H9 (cell line): Measurements from ENCODE around the gene ORC1. TPM values are rescaled to one million over a fixed set of nuclear protein-coding genes. Genes with fewer than 3 reads are reported as not detected.

Experiments used
- DNase-seq: peaks from one replicate; pipeline ENCODE4 v3.0.0-alpha.2; 2017
- H2AFZ ChIP-seq: one replicate; pipeline ENCODE4 v1.6.1; 2013; ENCODE audit warnings: mild to moderate bottlenecking, low read length, control low read depth, moderate library complexity
- H2AK5ac ChIP-seq: 2 replicates; pipeline ENCODE4 v1.6.1; 2013; ENCODE audit warnings: low read length, control low read depth, mixed read lengths; ENCODE audit not compliant: insufficient read length
- H2BK120ac ChIP-seq: one replicate; pipeline ENCODE4 v1.6.1; 2013; ENCODE audit warnings: low read depth, mild to moderate bottlenecking, low read length, control low read depth, inconsistent platforms; ENCODE audit not compliant: poor library complexity, severe bottlenecking
- H2BK12ac ChIP-seq: 2 replicates; pipeline ENCODE4 v1.6.1; 2013; ENCODE audit warnings: low read length, control low read depth, mixed read lengths, low read depth; ENCODE audit not compliant: insufficient read length
- H2BK15ac ChIP-seq: 2 replicates; pipeline ENCODE4 v1.6.1; 2013; ENCODE audit warnings: low read depth, low read length, control low read depth
- H2BK20ac ChIP-seq: one replicate; pipeline ENCODE4 v1.6.1; 2013; ENCODE audit warnings: low read depth, mild to moderate bottlenecking, low read length, control low read depth, inconsistent platforms; ENCODE audit not compliant: poor library complexity, severe bottlenecking
- H2BK5ac ChIP-seq: 2 replicates; pipeline ENCODE4 v1.6.1; 2013; ENCODE audit warnings: low read length, control low read depth, mixed read lengths; ENCODE audit not compliant: insufficient read length
- H3K14ac ChIP-seq: 2 replicates; pipeline ENCODE4 v1.6.1; 2013; ENCODE audit warnings: low read length, control low read depth; ENCODE audit not compliant: insufficient read depth
- H3K18ac ChIP-seq: 2 replicates; pipeline ENCODE4 v1.6.1; 2013; ENCODE audit warnings: low read depth, mild to moderate bottlenecking, mixed read lengths, low read length, control low read depth; ENCODE audit not compliant: insufficient read length
- H3K23ac ChIP-seq: 2 replicates; pipeline ENCODE4 v1.6.1; 2013; ENCODE audit warnings: low read length, control low read depth, mixed read lengths, low read depth; ENCODE audit not compliant: insufficient read length
- H3K23me2 ChIP-seq: 2 replicates; pipeline ENCODE4 v1.6.1; 2013; ENCODE audit warnings: low read depth, mild to moderate bottlenecking, mixed read lengths, low read length, control low read depth; ENCODE audit not compliant: insufficient read length, poor library complexity, severe bottlenecking
- H3K27ac ChIP-seq: 2 replicates; pipeline ENCODE4 v1.5.1; 2013; ENCODE audit warnings: low read length, control low read depth, mixed read lengths, low read depth; ENCODE audit not compliant: insufficient read length
- H3K27me3 ChIP-seq: 2 replicates; pipeline ENCODE4 v1.6.1; 2013; ENCODE audit warnings: low read length, control low read depth, inconsistent platforms; ENCODE audit not compliant: insufficient read depth
- H3K4ac ChIP-seq: 2 replicates; pipeline ENCODE4 v1.6.1; 2013; ENCODE audit warnings: low read depth, mild to moderate bottlenecking, control low read depth, inconsistent platforms, low read length, moderate library complexity
- H3K4me1 ChIP-seq: 2 replicates; pipeline ENCODE4 v1.6.1; 2013; ENCODE audit warnings: low read length, control low read depth, inconsistent platforms; ENCODE audit not compliant: insufficient read depth
- H3K4me2 ChIP-seq: 2 replicates; pipeline ENCODE4 v1.6.1; 2013; ENCODE audit warnings: low read length, control low read depth, mixed read lengths; ENCODE audit not compliant: insufficient read length, insufficient read depth
- H3K56ac ChIP-seq: 2 replicates; pipeline ENCODE4 v1.6.1; 2013; ENCODE audit warnings: low read depth, mild to moderate bottlenecking, mixed read lengths, low read length, control low read depth; ENCODE audit not compliant: insufficient read length
- H3K79me1 ChIP-seq: 2 replicates; pipeline ENCODE4 v1.6.1; 2013; ENCODE audit warnings: low read depth, mild to moderate bottlenecking, moderate library complexity, low read length, control low read depth, inconsistent platforms; ENCODE audit not compliant: insufficient read depth, poor library complexity, severe bottlenecking
- H3K79me2 ChIP-seq: 2 replicates; pipeline ENCODE4 v1.6.1; 2013; ENCODE audit warnings: low read length, control low read depth, inconsistent platforms; ENCODE audit not compliant: insufficient read depth
- H3K9ac ChIP-seq: 2 replicates; pipeline ENCODE4 v1.6.1; 2013; ENCODE audit warnings: low read length, control low read depth, mixed read lengths; ENCODE audit not compliant: insufficient read length; ENCODE audit errors: extremely low read depth
- H3K9me3 ChIP-seq: one replicate; pipeline ENCODE4 v1.6.1; 2013; ENCODE audit warnings: low read depth, low read length, inconsistent platforms; ENCODE audit not compliant: control insufficient read depth
- H3T11ph ChIP-seq: one replicate; pipeline ENCODE4 v1.6.1; 2013; ENCODE audit warnings: mild to moderate bottlenecking, low read length, control low read depth, inconsistent platforms
- H4K20me1 ChIP-seq: one replicate; pipeline ENCODE4 v1.6.1; 2013; ENCODE audit not compliant: control insufficient read depth, insufficient read length, insufficient read depth
- H4K5ac ChIP-seq: 2 replicates; pipeline ENCODE4 v1.6.1; 2013; ENCODE audit warnings: low read depth, mild to moderate bottlenecking, mixed read lengths, low read length, control low read depth; ENCODE audit not compliant: insufficient read length
- H4K8ac ChIP-seq: replicated peaks from 2 replicates; pipeline ENCODE4 v1.6.1; 2013; ENCODE audit warnings: low read length, control low read depth, mixed read lengths, low read depth; ENCODE audit not compliant: insufficient read length
- H4K91ac ChIP-seq: 2 replicates; pipeline ENCODE4 v1.6.1; 2013; ENCODE audit warnings: low read depth, mild to moderate bottlenecking, moderate library complexity, mixed read lengths, low read length, control low read depth; ENCODE audit not compliant: insufficient read length
- H3K27ac Mint-ChIP-seq, 3 experiments: 2 replicates in 2 of 3; 3 replicates in 1 of 3; pipeline ENCODE4 v1.8.0; 2020 to 2021; ENCODE audit warnings: mixed read lengths in 3 of 3, mild to moderate bottlenecking in 1 of 3, moderate library complexity in 1 of 3
- H3K27me3 Mint-ChIP-seq: 2 replicates; pipeline ENCODE4 v1.8.0; 2021; ENCODE audit warnings: low read depth, mild to moderate bottlenecking, moderate library complexity, mixed read lengths
- H3K36me3 Mint-ChIP-seq, 3 experiments: 2 replicates in 2 of 3; 3 replicates in 1 of 3; pipeline ENCODE4 v1.8.0; 2020 to 2021; ENCODE audit warnings: low read depth in 3 of 3, mixed read lengths in 3 of 3; ENCODE audit not compliant: insufficient read depth in 1 of 3
- H3K4me1 Mint-ChIP-seq, 2 experiments: 2 replicates each; pipeline ENCODE4 v1.8.0; 2020; ENCODE audit warnings: mixed read lengths in 2 of 2
- H3K4me3 Mint-ChIP-seq, 2 experiments: 2 replicates in 1 of 2; 3 replicates in 1 of 2; pipeline ENCODE4 v1.8.0; 2020 to 2021; ENCODE audit warnings: mild to moderate bottlenecking in 2 of 2, mixed read lengths in 2 of 2, moderate library complexity in 1 of 2
- H3K9me3 Mint-ChIP-seq, 2 experiments: 2 replicates in 1 of 2; 3 replicates in 1 of 2; pipeline ENCODE4 v1.8.0; 2020; ENCODE audit warnings: mild to moderate bottlenecking in 2 of 2, mixed read lengths in 2 of 2, moderate library complexity in 1 of 2
- CTCF ChIP-seq: fragments of 200-600 bp; sonication (generic); conservative IDR thresholded peaks from 3 replicates; pipeline ENCODE4 v1.8.0; 2021; ENCODE audit warnings: antibody characterized with exemption, mild to moderate bottlenecking
- WGBS: extraction: QIAGEN DNeasy Blood & Tissue Kit; methylation state at CpG from one replicate; pipeline ENCODE4 v1.1.7; 2013; ENCODE audit warnings: missing lambda C conversion rate, low lambda C conversion rate, mixed read lengths; ENCODE audit not compliant: insufficient read length; ENCODE audit errors: extremely low coverage; 5-methylcytosine and 5-hydroxymethylcytosine counted together
- total RNA-seq: library from RNA; stranded (reverse); gene quantifications from 2 replicates; pipeline ENCODE4 v1.2.1, GENCODE V29; 2021

ORC1 gene
- total RNA-seq, 1 experiment from 2014 or later: 46.4 TPM

- Histone ChIP-seq H2BK15ac (no peak overlapping the region), H3K4me2 (no peak overlapping the region), H2AK5ac (no peak overlapping the region), H3K23me2 (no peaks in the 10 kb centered on the region), H3K9ac (no peak overlapping the region), H2BK120ac (no peak overlapping the region), H4K5ac (no peak overlapping the region), H4K91ac (no peak overlapping the region), H2BK12ac (no peak overlapping the region), H4K8ac (no peak overlapping the region), H3K4ac (no peak overlapping the region), H2BK20ac (no peak overlapping the region), H4K20me1 (no peaks in the 10 kb centered on the region), H3K27me3 (no peaks in the 10 kb centered on the region), H3K4me1 (no peaks in the 10 kb centered on the region), H2BK5ac (no peak overlapping the region), H3K79me2 (no peaks in the 10 kb centered on the region; the same call in 1 of the 2 replicates), H3K27ac (no peak overlapping the region), H3K23ac (no peak overlapping the region), H3K18ac (no peak overlapping the region), H3T11ph (no peak overlapping the region), H3K9me3 (no peaks in the 10 kb centered on the region), H2AFZ (no peak overlapping the region), H3K14ac (no peak overlapping the region), H3K56ac (no peak overlapping the region), H3K79me1 (no peaks in the 10 kb centered on the region)
- Mint-ChIP-seq H3K27ac (peak overlapping the region in 2 of 3 experiments; percentile 22 to 31; a peak in 2 of 7 replicates), H3K4me3 (no peak overlapping the region), H3K9me3 (no peaks in the 10 kb centered on the region), H3K27me3 (no peaks in the 10 kb centered on the region), H3K4me1 (peaks cover 4 to 13% of the 10 kb centered on the region in 2 experiments), H3K36me3 (peaks cover 0 to 13% (median 12%) of the 10 kb centered on the region in 3 experiments; a peak in 4 of 7 replicates)
- WGBS: no CpG with 5 or more reads among the region's 1 CpG
- TF ChIP-seq CTCF: no peak
- no peak for DNase-seq
These were observed 71.8 kb downstream of the ORC1 start for GRCh38 chr1:52332411-52332810.
